ENCODE results near the gene CCL13. TPM values are rescaled to one million over a fixed set of nuclear protein-coding genes. Genes with fewer than 3 reads are reported as not detected.

The CCL13 gene
- total RNA-seq, 2 donors from 2014 or later = 0.90 to 1.3 TPM

GRCh38 chr17:34378664-34379101 lies 22.4 kb downstream of the CCL13 start:
- no peaks in the 10 kb centered on the region for H3K27me3 ChIP-seq
- DNase-seq (ENCODE audit: low spot score) = no peak
- H3K36me3 ChIP-seq = no peaks in the 10 kb centered on the region
- H3K27ac ChIP-seq = no peak overlapping the region
- no peak overlapping the region for H3K4me3 ChIP-seq
- H3K4me1 ChIP-seq = no peaks in the 10 kb centered on the region
- no peaks in the 10 kb centered on the region for H3K9me3 ChIP-seq
- no peak for TF ChIP-seq CTCF (IDR thresholded peaks at IDR 0.05)

- Histone ChIP-seq H3K36me3 (no peaks in the 10 kb centered on the region), H3K4me3 (no peak overlapping the region), H3K9me3 (no peaks in the 10 kb centered on the region), H3K4me1 (no peaks in the 10 kb centered on the region), H3K27me3 (no peaks in the 10 kb centered on the region), H3K27ac (no peak overlapping the region)
- TF ChIP-seq CTCF (IDR thresholded peaks at IDR 0.05) = no peak
- no peak for DNase-seq (ENCODE audit: low spot score)
These were observed 23.6 kb downstream of the CCL13 start for GRCh38 chr17:34379868-34380267.

DNA sequence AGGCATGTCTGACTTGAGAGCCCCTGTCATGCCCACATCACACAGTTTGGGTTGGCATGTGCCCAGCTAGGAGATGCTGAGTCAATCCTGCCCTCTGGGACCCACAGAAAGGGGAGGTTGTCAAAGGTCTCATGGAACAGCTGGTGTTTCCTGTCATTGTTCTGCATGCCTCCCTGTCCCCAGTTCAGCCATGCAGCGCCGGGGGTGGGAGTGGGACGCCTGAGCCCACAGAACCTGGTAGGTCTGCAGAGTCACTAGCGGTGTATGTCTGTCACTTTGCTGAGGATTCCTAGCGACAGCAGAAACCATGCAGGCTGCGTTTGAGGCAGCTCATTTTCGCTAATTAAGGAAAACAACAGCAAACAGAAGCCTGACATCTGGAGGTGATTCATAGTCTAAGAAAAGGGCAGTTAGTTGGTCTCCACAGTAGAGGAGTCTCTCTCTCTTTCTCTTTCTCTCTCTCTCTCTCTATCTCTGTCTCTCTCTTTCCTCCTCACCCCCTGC lies 26.4 kb downstream of the CCL13 start:
- Histone ChIP-seq H3K4me1 (no peaks in the 10 kb centered on the region), H3K27me3 (no peaks in the 10 kb centered on the region)

GRCh38 chr17:34383216-34383615 lies 26.9 kb downstream of the CCL13 start:
- no peaks in the 10 kb centered on the region for H3K4me1 ChIP-seq
- H3K9me3 ChIP-seq = no peaks in the 10 kb centered on the region
- no peak overlapping the region for H3K4me3 ChIP-seq
- H3K27ac ChIP-seq = no peak overlapping the region
- TF ChIP-seq CTCF (IDR thresholded peaks at IDR 0.05) = no peak
- no peaks in the 10 kb centered on the region for H3K27me3 ChIP-seq
- no peaks in the 10 kb centered on the region for H3K36me3 ChIP-seq
- DNase-seq (ENCODE audit: low spot score) = no peak

More for the DNA sequence above, 26.4 kb downstream of the CCL13 start:
- no peak for TF ChIP-seq CTCF (IDR thresholded peaks at IDR 0.05)
- Histone ChIP-seq H3K27ac (no peak overlapping the region), H3K36me3 (no peaks in the 10 kb centered on the region), H3K4me3 (no peak overlapping the region), H3K9me3 (no peaks in the 10 kb centered on the region)
- DNase-seq (ENCODE audit: low spot score) = no peak

- TF ChIP-seq CTCF (IDR thresholded peaks at IDR 0.05) = no peak
- no peak overlapping the region for H3K4me3 ChIP-seq
- no peaks in the 10 kb centered on the region for H3K27me3 ChIP-seq
- no peak for DNase-seq (ENCODE audit: low spot score)
- no peak overlapping the region for H3K27ac ChIP-seq
- no peaks in the 10 kb centered on the region for H3K36me3 ChIP-seq
- no peaks in the 10 kb centered on the region for H3K4me1 ChIP-seq
- H3K9me3 ChIP-seq = no peaks in the 10 kb centered on the region
These were observed 28.0 kb downstream of the CCL13 start for GRCh38 chr17:34384271-34384670.
